NT2/D1 (cell line): ENCODE results near the gene WDR83.
"Not testable (repeated sequence)": the region's sequence is repeated elsewhere in the genome, so short reads cannot be mapped to it uniquely, and the experiment has no call there.

Experiments
- DNase-seq: peaks from one replicate; pipeline ENCODE4 v3.0.0-alpha.2; 2011; ENCODE audit warnings: low read depth, low spot score
- H3K27me3 ChIP-seq: 2 replicates; pipeline ENCODE4 v1.6.0; 2011; ENCODE audit warnings: mild to moderate bottlenecking; ENCODE audit not compliant: insufficient read length, insufficient read depth
- H3K36me3 ChIP-seq: 2 replicates; pipeline ENCODE4 v1.6.1; 2011; ENCODE audit warnings: mild to moderate bottlenecking, low read length, mixed read lengths; ENCODE audit not compliant: insufficient read depth, insufficient read length
- H3K4me1 ChIP-seq: 2 replicates; pipeline ENCODE4 v1.5.1; 2011; ENCODE audit not compliant: insufficient read depth, insufficient read length
- H3K4me3 ChIP-seq: 2 replicates; pipeline ENCODE4 v1.5.1; 2011; ENCODE audit warnings: low read depth; ENCODE audit not compliant: insufficient read length
- H3K9ac ChIP-seq: 2 replicates; pipeline ENCODE4 v1.6.0; 2011; ENCODE audit warnings: low read depth; ENCODE audit not compliant: insufficient read length
- H3K9me3 ChIP-seq: 2 replicates; pipeline ENCODE4 v1.5.1; 2011; ENCODE audit warnings: mild to moderate bottlenecking, low read length; ENCODE audit not compliant: insufficient read depth
- SUZ12 ChIP-seq: IDR thresholded peaks from 2 replicates; pipeline ENCODE4 v1.6.1; 2011; ENCODE audit not compliant: insufficient read length, insufficient read depth; ENCODE audit errors: extremely low read depth
- YY1 ChIP-seq: IDR thresholded peaks from 2 replicates; pipeline ENCODE4 v1.6.1; 2011; ENCODE audit not compliant: insufficient read length, insufficient read depth
- ZNF274 ChIP-seq: IDR thresholded peaks from 2 replicates; pipeline ENCODE4 v1.6.1; 2011; ENCODE audit warnings: mild to moderate bottlenecking, low read depth, low read length

Gene WDR83, protein sequence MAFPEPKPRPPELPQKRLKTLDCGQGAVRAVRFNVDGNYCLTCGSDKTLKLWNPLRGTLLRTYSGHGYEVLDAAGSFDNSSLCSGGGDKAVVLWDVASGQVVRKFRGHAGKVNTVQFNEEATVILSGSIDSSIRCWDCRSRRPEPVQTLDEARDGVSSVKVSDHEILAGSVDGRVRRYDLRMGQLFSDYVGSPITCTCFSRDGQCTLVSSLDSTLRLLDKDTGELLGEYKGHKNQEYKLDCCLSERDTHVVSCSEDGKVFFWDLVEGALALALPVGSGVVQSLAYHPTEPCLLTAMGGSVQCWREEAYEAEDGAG

DNA sequence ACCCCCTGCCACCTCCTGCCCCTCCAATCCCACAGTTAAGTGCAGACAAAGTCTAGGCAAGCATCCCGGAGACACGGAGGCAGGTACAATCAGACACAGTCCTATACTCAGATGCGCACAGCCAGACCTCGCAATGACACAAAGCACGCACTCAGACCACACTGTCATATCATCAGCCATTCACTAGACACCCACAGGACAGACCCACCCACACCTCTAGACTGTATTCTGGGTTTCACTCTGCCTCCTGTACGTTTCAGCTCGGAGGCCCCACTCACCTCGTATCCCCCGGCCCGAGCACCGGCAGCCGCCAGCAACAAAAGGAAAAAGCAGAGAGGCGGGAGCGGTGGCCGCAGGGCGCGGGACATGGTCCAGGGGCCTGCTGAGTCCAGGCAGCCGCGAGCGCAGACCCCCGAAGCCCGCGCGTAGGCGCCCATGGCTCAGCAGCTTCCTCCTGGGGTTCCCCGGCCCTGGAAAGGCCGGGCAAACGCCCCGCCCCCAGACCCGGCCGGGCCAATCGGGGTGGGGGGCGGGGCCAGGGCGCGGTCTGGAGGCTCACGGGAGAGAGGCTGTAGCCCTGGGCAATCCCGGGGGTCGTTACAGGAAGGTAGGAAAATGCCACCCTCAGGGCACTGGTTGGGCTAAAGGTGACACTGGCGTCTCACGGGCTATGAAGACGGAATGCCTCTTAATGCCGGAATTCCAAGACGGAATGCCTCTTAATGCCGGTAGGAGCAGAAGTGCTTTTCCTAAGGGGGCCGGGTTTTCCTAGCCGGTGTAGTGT, at the start of gene WDR83, which contains the start of gene MAN2B1:
Gene WDR83, plus strand, starts transcription at position 543 of the 784 bp plus-strand sequence. CDS start 2,984 bp downstream, outside the sequence.
Gene MAN2B1, minus strand, starts transcription at position 478 of the 784 bp plus-strand sequence. Its CDS starts 41 bp downstream, at position 437.
- Histone ChIP-seq H3K9ac (peak within 1 kb of the TSS; percentile 90), H3K9me3 (no peaks in the 10 kb centered on the region), H3K4me1 (peaks cover 26% of the 10 kb centered on the region), H3K4me3 (peak within 1 kb of the TSS; percentile 73), H3K27me3 (no peaks in the 10 kb centered on the region), H3K36me3 (peaks cover 56% of the 10 kb centered on the region)
- DNase-seq: peak; percentile 64
- TF ChIP-seq ZNF274 (no peak), YY1 (no peak), SUZ12 (no peak)

DNA sequence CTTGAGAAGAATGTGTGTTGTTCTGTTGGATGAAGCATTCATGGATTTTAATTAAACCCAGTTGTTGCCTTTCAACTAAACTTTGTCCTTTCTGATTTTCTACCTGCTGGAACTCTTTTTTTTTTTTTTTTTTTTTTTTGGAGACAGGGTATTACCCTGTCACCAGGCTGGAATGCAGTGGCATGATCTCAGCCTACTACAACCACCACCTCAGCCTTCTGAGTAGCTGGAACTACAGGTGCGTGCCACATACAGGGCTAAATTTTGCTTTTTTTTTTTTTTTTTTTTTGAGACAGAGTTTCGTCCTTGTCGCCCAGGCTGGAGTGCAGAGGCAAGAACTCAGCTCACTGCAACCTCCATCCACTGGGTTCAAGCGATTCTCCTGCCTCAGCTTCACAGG, 49.0 kb upstream of the WDR83 start:
- Histone ChIP-seq H3K9ac (no peak overlapping the region), H3K36me3 (peaks cover 29% of the 10 kb centered on the region), H3K4me1 (no peaks in the 10 kb centered on the region), H3K4me3 (no peak overlapping the region), H3K27me3 (no peaks in the 10 kb centered on the region), H3K9me3 (peaks cover 14% of the 10 kb centered on the region; the same call in 1 of the 2 replicates)
- TF ChIP-seq SUZ12 (no peak), YY1 (no peak), ZNF274 (no peak)
- no peak for DNase-seq

DNA sequence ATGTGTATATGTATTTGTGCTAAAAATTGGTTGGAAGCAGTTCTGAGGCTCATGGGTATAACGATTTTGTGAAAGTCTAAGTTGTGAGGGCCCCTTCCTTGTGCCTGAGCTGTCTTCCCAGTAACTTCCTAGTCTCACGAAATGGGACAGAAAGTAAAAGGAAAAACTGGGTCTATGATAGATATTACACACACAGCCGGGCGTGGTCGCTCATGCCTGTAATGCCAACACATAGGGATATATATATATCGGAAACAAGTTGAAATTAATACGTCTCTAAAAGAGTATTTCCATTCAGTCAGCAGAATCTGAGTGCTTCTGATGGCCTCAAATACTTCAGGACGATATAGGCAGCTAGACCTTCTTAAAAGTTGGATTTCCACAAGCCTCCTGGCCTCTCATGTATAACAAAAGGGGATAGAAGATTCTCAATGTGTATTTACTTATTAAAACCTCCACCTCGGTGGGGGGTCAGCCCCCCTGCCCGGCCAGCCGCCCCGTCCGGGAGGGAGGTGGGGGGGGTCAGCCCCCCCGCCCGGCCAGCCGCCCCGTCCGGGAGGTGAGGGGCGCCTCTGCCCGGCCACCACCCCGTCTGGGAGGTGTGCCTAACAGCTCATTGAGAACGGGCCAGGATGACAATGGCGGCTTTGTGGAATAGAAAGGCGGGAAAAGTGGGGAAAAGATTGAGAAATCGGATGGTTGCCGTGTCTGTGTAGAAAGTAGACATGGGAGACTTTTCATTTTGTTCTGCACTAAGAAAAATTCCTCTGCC, 45.2 kb upstream of the WDR83 start:
- not testable (repeated sequence) for DNase-seq, H3K4me3 ChIP-seq, H3K9ac ChIP-seq, H3K4me1 ChIP-seq, H3K27me3 ChIP-seq
- Histone ChIP-seq H3K9me3 (peaks cover 50% of the 10 kb centered on the region), H3K36me3 (peaks cover 32% of the 10 kb centered on the region)

DNA sequence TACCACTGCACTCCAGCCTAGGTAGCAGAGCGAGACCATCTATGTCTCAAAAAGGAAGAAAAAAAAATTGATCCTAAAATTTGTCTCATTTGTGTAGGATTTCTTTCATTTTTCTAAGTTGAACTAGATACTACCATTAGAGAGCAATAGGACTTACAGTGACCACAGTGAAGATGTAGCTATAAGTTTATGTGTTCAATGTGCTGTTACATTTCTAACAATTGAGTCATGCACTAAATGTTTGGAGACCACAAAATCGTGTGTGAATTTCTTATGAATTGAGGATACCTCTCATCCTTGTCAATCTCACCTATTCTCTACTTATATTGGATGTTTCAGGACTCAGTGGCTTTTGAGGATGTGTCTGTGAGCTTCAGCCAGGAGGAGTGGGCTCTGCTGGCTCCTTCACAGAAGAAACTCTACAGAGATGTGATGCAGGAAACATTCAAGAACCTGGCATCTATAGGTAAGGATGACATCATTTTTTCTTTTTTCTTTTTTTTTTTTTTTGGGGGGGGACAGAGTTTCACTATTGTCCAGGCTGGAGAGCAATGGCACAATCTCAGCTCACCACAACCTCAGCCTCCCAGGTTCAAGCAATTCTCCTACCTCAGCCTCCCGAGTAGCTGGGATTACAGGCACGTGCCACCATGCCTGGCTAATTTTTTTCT, 43.1 kb upstream of the WDR83 start:
- DNase-seq: no peak
- no peak for TF ChIP-seq ZNF274
- TF ChIP-seq SUZ12: no peak
- Histone ChIP-seq H3K36me3 (peaks cover 46% of the 10 kb centered on the region), H3K27me3 (no peaks in the 10 kb centered on the region), H3K4me1 (no peaks in the 10 kb centered on the region), H3K9me3 (peaks cover 70% of the 10 kb centered on the region), H3K9ac (no peak overlapping the region), H3K4me3 (no peak overlapping the region)

DNA sequence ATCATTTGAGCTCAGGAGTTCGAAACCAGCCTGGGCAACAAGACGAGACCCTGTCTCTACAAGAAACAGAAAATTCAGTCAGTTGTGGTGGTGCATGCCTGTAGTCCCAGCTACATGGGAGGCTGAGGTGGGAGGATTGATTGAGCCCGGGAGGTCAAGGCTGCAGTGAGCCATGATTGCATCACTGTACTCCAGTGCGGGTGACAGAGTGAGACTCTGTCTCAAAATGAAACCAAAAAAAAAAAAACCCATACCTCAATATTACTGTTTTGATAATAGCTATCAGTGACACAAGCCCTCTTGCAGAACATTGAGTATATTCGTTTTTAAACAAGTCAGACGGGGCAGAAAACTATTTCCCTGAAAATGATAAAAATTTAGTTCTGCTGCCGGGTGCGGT, 39.6 kb upstream of the WDR83 start:
- H3K36me3 ChIP-seq: peaks cover 73% of the 10 kb centered on the region
- TF ChIP-seq ZNF274 (no peak), YY1 (no peak), SUZ12 (no peak)
- no peak for DNase-seq

DNA sequence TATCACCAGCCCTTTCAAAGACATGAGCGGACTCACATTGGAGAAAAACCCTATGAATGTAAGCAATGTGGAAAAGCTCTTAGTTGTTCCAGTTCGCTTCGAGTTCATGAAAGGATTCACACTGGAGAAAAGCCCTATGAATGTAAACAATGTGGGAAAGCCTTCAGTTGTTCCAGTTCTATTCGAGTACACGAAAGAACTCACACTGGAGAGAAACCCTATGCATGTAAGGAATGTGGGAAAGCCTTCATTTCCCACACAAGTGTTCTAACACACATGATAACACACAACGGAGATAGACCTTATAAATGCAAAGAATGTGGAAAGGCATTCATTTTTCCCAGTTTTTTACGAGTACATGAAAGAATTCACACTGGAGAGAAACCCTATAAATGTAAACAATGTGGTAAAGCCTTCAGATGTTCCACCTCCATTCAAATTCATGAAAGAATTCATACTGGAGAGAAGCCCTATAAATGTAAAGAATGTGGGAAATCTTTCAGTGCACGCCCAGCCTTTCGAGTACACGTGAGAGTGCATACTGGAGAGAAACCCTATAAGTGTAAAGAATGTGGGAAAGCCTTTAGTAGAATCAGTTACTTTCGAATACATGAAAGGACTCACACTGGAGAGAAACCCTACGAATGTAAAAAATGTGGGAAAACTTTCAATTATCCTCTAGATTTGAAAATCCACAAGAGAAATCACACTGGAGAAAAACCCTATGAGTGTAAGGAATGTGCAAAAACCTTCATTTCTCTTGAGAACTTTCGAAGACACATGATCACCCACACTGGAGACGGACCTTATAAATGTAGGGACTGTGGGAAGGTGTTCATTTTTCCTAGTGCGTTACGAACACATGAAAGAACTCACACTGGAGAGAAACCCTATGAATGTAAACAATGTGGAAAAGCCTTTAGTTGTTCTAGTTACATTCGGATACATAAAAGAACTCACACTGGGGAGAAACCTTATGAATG, 38.3 kb upstream of the WDR83 start:
- no peak for DNase-seq
- no peaks in the 10 kb centered on the region for H3K27me3 ChIP-seq
- H3K4me3 ChIP-seq: no peak overlapping the region
- H3K4me1 ChIP-seq: no peaks in the 10 kb centered on the region
- TF ChIP-seq SUZ12: no peak
- peak; percentile 78 for TF ChIP-seq ZNF274
- H3K9me3 ChIP-seq: peaks cover 74% of the 10 kb centered on the region
- H3K9ac ChIP-seq: no peak overlapping the region
- peaks cover 80% of the 10 kb centered on the region for H3K36me3 ChIP-seq

More for the DNA sequence above, 39.6 kb upstream of the WDR83 start:
- Histone ChIP-seq H3K27me3 (no peaks in the 10 kb centered on the region), H3K4me3 (no peak overlapping the region), H3K4me1 (no peaks in the 10 kb centered on the region), H3K9me3 (peaks cover 80% of the 10 kb centered on the region), H3K9ac (no peak overlapping the region)
